Neutrophil (primary cell): Measurements from ENCODE around the gene MAPK14.
A peak's percentile ranks its signal among the peaks of the same experiment; 100 is the strongest.
"Not testable (repeated sequence)": the region's sequence is repeated elsewhere in the genome, so short reads cannot be mapped to it uniquely, and the experiment has no call there.

Experiments
- H3K27ac ChIP-seq: fragments of 200-600 bp; sonication (generic); 2 replicates; pipeline ENCODE4 v1.5.1; 2016; ENCODE audit warnings: mild to moderate bottlenecking, moderate library complexity
- H3K27me3 ChIP-seq: fragments of 200-600 bp; sonication (generic); 2 replicates; pipeline ENCODE4 v1.6.0; 2016; ENCODE audit warnings: mild to moderate bottlenecking
- H3K36me3 ChIP-seq: fragments of 200-600 bp; sonication (generic); 2 replicates; pipeline ENCODE4 v1.5.1; 2017
- H3K4me1 ChIP-seq, 2 experiments: fragments of 200-600 bp in 1 of 2; sonication (generic) in 1 of 2; 1 replicate in 1 of 2; 2 replicates in 1 of 2; pipeline versions ENCODE4 v1.5.1 to v1.6.1; 2013 to 2016; ENCODE audit warnings: low read depth in 1 of 2, low read length in 1 of 2, mild to moderate bottlenecking in 1 of 2, moderate library complexity in 1 of 2; ENCODE audit not compliant: control insufficient read depth in 1 of 2, insufficient read depth in 1 of 2
- H3K4me3 ChIP-seq, 2 experiments: fragments of 200-600 bp in 1 of 2; sonication (generic) in 1 of 2; 1 replicate in 1 of 2; 2 replicates in 1 of 2; pipeline ENCODE4 v1.5.1; 2013 to 2016; ENCODE audit warnings: low read depth in 1 of 2, low read length in 1 of 2, mild to moderate bottlenecking in 1 of 2, moderate library complexity in 1 of 2
- H3K9me3 ChIP-seq: fragments of 200-600 bp; sonication (generic); 2 replicates; pipeline ENCODE4 v1.5.1; 2016
- TF ChIP-seq, protein P1 (sequence below): fragments of 200-600 bp; sonication (generic); IDR thresholded peaks from 2 replicates; pipeline ENCODE4 v1.5.1; 2016; ENCODE audit warnings: antibody characterized with exemption

The MAPK14 gene

GRCh38 chr6:36082318-36082717, 54.7 kb downstream of the MAPK14 start:
- no peaks in the 10 kb centered on the region for H3K4me1 ChIP-seq
- no peak overlapping the region for H3K4me3 ChIP-seq
- TF ChIP-seq, protein P1, sequence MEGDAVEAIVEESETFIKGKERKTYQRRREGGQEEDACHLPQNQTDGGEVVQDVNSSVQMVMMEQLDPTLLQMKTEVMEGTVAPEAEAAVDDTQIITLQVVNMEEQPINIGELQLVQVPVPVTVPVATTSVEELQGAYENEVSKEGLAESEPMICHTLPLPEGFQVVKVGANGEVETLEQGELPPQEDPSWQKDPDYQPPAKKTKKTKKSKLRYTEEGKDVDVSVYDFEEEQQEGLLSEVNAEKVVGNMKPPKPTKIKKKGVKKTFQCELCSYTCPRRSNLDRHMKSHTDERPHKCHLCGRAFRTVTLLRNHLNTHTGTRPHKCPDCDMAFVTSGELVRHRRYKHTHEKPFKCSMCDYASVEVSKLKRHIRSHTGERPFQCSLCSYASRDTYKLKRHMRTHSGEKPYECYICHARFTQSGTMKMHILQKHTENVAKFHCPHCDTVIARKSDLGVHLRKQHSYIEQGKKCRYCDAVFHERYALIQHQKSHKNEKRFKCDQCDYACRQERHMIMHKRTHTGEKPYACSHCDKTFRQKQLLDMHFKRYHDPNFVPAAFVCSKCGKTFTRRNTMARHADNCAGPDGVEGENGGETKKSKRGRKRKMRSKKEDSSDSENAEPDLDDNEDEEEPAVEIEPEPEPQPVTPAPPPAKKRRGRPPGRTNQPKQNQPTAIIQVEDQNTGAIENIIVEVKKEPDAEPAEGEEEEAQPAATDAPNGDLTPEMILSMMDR: no peak
- peaks cover 79% of the 10 kb centered on the region for H3K36me3 ChIP-seq
- peak overlapping the region; percentile 52 for H3K27ac ChIP-seq
- no peaks in the 10 kb centered on the region for H3K27me3 ChIP-seq
- H3K9me3 ChIP-seq: no peaks in the 10 kb centered on the region

GRCh38 chr6:36083446-36083845, 55.8 kb downstream of the MAPK14 start:
- Histone ChIP-seq H3K4me3 (no peak overlapping the region), H3K4me1 (no peaks in the 10 kb centered on the region), H3K27ac (no peak overlapping the region), H3K9me3 (no peaks in the 10 kb centered on the region), H3K36me3 (peaks cover 68% of the 10 kb centered on the region), H3K27me3 (no peaks in the 10 kb centered on the region)
- TF ChIP-seq, protein P1: no peak

GRCh38 chr6:36088204-36088603, 60.6 kb downstream of the MAPK14 start:
- H3K9me3 ChIP-seq, H3K4me3 ChIP-seq, H3K4me1 ChIP-seq, H3K27me3 ChIP-seq: not testable (repeated sequence)
- Histone ChIP-seq H3K36me3 (peaks cover 54% of the 10 kb centered on the region), H3K27ac (peak overlapping the region; percentile 32)

GRCh38 chr6:36089048-36089447, 61.4 kb downstream of the MAPK14 start:
- Histone ChIP-seq H3K4me3 (no peak overlapping the region), H3K36me3 (peaks cover 53% of the 10 kb centered on the region)
- TF ChIP-seq, protein P1: no peak

DNA sequence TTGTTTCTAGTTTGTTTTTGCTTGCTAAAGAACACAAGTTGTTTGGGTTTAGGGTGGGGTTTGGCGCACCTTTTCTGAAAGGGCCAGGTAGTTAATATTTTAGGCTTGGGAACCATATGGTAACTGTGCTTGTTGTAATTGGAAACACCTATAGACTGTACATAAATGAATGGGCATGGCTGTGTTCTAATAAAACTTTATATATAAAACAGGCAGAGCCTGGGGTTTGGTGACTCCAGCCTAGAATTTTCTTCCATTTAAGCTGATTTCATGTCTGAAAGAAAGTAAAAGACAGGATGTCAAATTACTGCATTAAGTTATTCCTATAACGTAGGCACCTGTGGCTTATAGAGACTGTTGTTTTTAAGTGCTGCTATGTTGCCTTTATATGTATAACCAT, 66.6 kb downstream of the MAPK14 start:
- Histone ChIP-seq H3K9me3 (no peaks in the 10 kb centered on the region), H3K27ac (peak overlapping the region; percentile 60), H3K4me3 (no peak overlapping the region), H3K36me3 (peaks cover 85% of the 10 kb centered on the region), H3K4me1 (peaks cover 4 to 12% of the 10 kb centered on the region in 2 experiments), H3K27me3 (no peaks in the 10 kb centered on the region)
- TF ChIP-seq, protein P1: no peak

More at GRCh38 chr6:36089048-36089447, 61.4 kb downstream of the MAPK14 start:
- Histone ChIP-seq H3K27ac (peak overlapping the region; percentile 30), H3K4me1 (no peaks in the 10 kb centered on the region), H3K9me3 (no peaks in the 10 kb centered on the region), H3K27me3 (no peaks in the 10 kb centered on the region)

DNA sequence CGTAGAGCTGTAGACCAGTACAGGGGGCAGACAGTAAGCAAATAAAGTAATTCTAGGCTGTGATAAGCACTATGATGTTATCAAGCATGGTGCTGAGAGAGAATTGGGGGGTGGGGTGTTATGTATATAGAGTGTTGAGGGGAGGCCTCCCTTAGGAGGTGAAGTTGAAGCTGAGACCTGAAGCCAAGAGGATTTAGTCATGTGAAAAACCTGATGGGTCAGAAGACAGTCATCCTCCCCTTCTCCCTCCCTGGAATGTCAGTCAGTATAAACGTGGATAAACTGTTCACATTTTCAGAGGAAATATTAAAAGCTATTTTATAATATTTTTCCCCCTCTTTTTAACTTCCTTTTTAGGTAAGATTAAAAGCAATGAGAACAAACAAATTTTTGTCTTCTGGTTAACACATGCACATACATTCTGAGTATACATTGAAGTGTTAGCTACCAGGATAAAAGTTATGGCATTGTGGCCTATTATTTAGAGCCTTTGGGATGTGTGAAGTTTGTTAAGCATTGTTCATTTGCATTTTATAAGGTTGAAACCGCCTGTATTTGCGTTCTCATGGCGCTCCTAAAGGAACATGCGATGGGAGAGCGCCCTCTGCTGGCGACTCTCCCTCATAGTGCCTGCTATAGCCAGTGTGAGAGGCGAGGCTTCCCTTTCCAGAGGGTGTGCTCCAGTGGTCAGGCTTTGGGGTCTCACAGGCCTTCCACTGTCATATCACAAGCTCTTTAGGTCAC, 67.3 kb downstream of the MAPK14 start:
- peaks cover 4 to 12% of the 10 kb centered on the region in 2 experiments for H3K4me1 ChIP-seq
- peak overlapping the region; percentile 60 for H3K27ac ChIP-seq
- H3K27me3 ChIP-seq: no peaks in the 10 kb centered on the region
- H3K36me3 ChIP-seq: peaks cover 92% of the 10 kb centered on the region
- H3K9me3 ChIP-seq: no peaks in the 10 kb centered on the region
- TF ChIP-seq, protein P1: peak; percentile 87
- H3K4me3 ChIP-seq: no peak overlapping the region
